GM12878 (cell line): ENCODE measurements around the gene FGF1. TPM values are rescaled to one million over a fixed set of nuclear protein-coding genes. Genes with fewer than 3 reads are reported as not detected.

Experiments used
- ATAC-seq: fragments of 200-7000 bp; cut with Tn5 transposase; 3 replicates; pipeline ENCODE4 v1.9.1; 2020; ENCODE audit warnings: mild to moderate bottlenecking, moderate library complexity
- BruUV-seq: library from RNA; stranded (reverse); fragments of 400-500 nt; replicated peaks from 2 replicates; lab custom pipeline; 2021; lab: Mats Ljungman, UMichigan
- CTCF ChIA-PET: fragments of 300-600 bp; sonication (Branson Sonifier 250); formaldehyde crosslinking; extraction: SDS; loops from one replicate; lab custom pipeline; 2021; ENCODE audit warnings: inconsistent platforms; lab: Yijun Ruan, JAX
- POLR2A ChIA-PET: fragments of 350-600 bp; formaldehyde crosslinking; extraction: SDS; loops from one replicate; lab custom pipeline; 2021; ENCODE audit warnings: inconsistent platforms; lab: Charles Lee
- RAD21 ChIA-PET: fragments of 300-600 bp; sonication (Branson Sonifier 250); formaldehyde crosslinking; loops from one replicate; lab custom pipeline; 2023; ENCODE audit warnings: antibody characterized with exemption; ENCODE audit not compliant: unreplicated experiment; lab: Charles Lee
- SMC1A ChIA-PET: fragments of 300-600 bp; sonication (Branson Sonifier 250); formaldehyde crosslinking; loops from one replicate; lab custom pipeline; 2023; ENCODE audit not compliant: unreplicated experiment, uncharacterized antibody; lab: Charles Lee
- DNase-seq: peaks from one replicate; pipeline ENCODE4 v3.0.0-alpha.2; 2011; ENCODE audit warnings: low read depth, low spot score
- FAIRE-seq: peaks from 3 replicates; lab custom pipeline; 2011; peaks lifted over from hg19 to GRCh38; lab: Jason Lieb, UNC
- H2AFZ ChIP-seq: 2 replicates; pipeline ENCODE4 v1.6.0; 2011; ENCODE audit warnings: low read depth, low read length, control low read depth; ENCODE audit not compliant: control insufficient read depth
- H3K27ac ChIP-seq: 2 replicates; pipeline ENCODE4 v1.5.1; 2011; ENCODE audit warnings: control low read depth; ENCODE audit not compliant: control insufficient read depth, insufficient read depth
- H3K27me3 ChIP-seq, 2 experiments: replicated peaks in 1 of 2; 2 replicates each; pipeline versions ENCODE4 v1.6.0 to v1.6.1; 2011; ENCODE audit warnings: low read length in 1 of 2; ENCODE audit not compliant: control insufficient read depth in 2 of 2, insufficient read depth in 2 of 2
- H3K36me3 ChIP-seq, 2 experiments: 2 replicates each; pipeline ENCODE4 v1.5.1; 2011; ENCODE audit warnings: low read length in 1 of 2; ENCODE audit not compliant: control insufficient read depth in 2 of 2, insufficient read depth in 2 of 2
- H3K4me1 ChIP-seq: 2 replicates; pipeline ENCODE4 v1.6.1; 2011; ENCODE audit warnings: mild to moderate bottlenecking, low read length, moderate library complexity, mixed read lengths; ENCODE audit not compliant: control insufficient read depth, insufficient read depth
- H3K4me2 ChIP-seq: 2 replicates; pipeline ENCODE4 v1.6.0; 2011; ENCODE audit warnings: control low read depth; ENCODE audit not compliant: control insufficient read depth, insufficient read depth
- H3K4me3 ChIP-seq: fragments of 200-600 bp; sonication (generic); 2 replicates; pipeline ENCODE4 v1.5.1; 2016
- H3K79me2 ChIP-seq: 2 replicates; pipeline ENCODE4 v1.6.0; 2011; ENCODE audit warnings: low read length; ENCODE audit not compliant: control insufficient read depth, insufficient read depth
- H3K9ac ChIP-seq: 2 replicates; pipeline ENCODE4 v1.8.0; 2011; ENCODE audit warnings: low read length, control low read depth, mixed read lengths; ENCODE audit not compliant: control insufficient read depth, insufficient read depth
- H3K9me3 ChIP-seq: replicated peaks from 3 replicates; pipeline ENCODE4 v1.5.1; 2011; ENCODE audit warnings: mild to moderate bottlenecking, low read length; ENCODE audit not compliant: control insufficient read depth, insufficient read depth
- H4K20me1 ChIP-seq: 2 replicates; pipeline ENCODE4 v1.6.0; 2011; ENCODE audit not compliant: control insufficient read depth, insufficient read depth
- BHLHE40 ChIP-seq, 2 experiments: fragments of 450-650 bp in 1 of 2; IDR thresholded peaks; 2 replicates each; pipeline ENCODE4 v1.6.1; 2011 to 2017; ENCODE audit warnings: low read depth in 2 of 2, borderline replicate concordance in 1 of 2, improper control_type of control experiment in 1 of 2, low read length in 1 of 2, mild to moderate bottlenecking in 1 of 2
- CBFB ChIP-seq: IDR thresholded peaks from 2 replicates; pipeline ENCODE4 v1.6.1; 2016; ENCODE audit warnings: antibody characterized with exemption, low read depth
- CBX5 ChIP-seq: sonication (generic); IDR thresholded peaks from 2 replicates; pipeline ENCODE4 v1.6.1; 2016; ENCODE audit warnings: low read depth, moderate library complexity, mild to moderate bottlenecking, inconsistent platforms
- DPF2 ChIP-seq: fragments of 450-650 bp; IDR thresholded peaks from 2 replicates; pipeline ENCODE4 v1.6.1; 2017; ENCODE audit warnings: mild to moderate bottlenecking
- KAT2A ChIP-seq: conservative IDR thresholded peaks from 2 replicates; pipeline ENCODE4 v1.6.1; 2011; ENCODE audit warnings: low read depth, low read length; ENCODE audit not compliant: control insufficient read depth
- NBN ChIP-seq: fragments of 450-650 bp; IDR thresholded peaks from 2 replicates; pipeline ENCODE4 v1.6.1; 2016
- NFYA ChIP-seq: IDR thresholded peaks from 2 replicates; pipeline ENCODE4 v1.6.1; 2011; ENCODE audit warnings: low read depth, mild to moderate bottlenecking, low read length, improper control_type of control experiment, borderline replicate concordance
- RB1 ChIP-seq: fragments of 450-650 bp; formaldehyde crosslinking; IDR thresholded peaks from 2 replicates; pipeline ENCODE4 v1.6.1; 2017; ENCODE audit warnings: mild to moderate bottlenecking, borderline replicate concordance
- RELA ChIP-seq: fragments of 450-650 bp; IDR thresholded peaks from 2 replicates; pipeline ENCODE4 v1.8.0; 2014; ENCODE audit warnings: borderline replicate concordance; ENCODE audit not compliant: partially characterized antibody
- TCF12 ChIP-seq: IDR thresholded peaks from 2 replicates; pipeline ENCODE4 v1.6.1; 2011; ENCODE audit warnings: low read depth, mild to moderate bottlenecking, low read length
- ZBED1 ChIP-seq: IDR thresholded peaks from 2 replicates; pipeline ENCODE4 v1.6.1; 2016; ENCODE audit warnings: borderline replicate concordance
- ZNF384 ChIP-seq: IDR thresholded peaks from 2 replicates; pipeline ENCODE4 v1.6.1; 2012; ENCODE audit warnings: low read depth, mild to moderate bottlenecking, low read length, improper control_type of control experiment, borderline replicate concordance
- WGBS: methylation state at CpG from one replicate; pipeline ENCODE4 v1.1.6; 2016; ENCODE audit warnings: low lambda C conversion rate; ENCODE audit not compliant: insufficient replicate concordance, insufficient coverage; ENCODE audit errors: missing lambda C conversion rate; 5-methylcytosine and 5-hydroxymethylcytosine counted together
- in situ Hi-C: fragments of 300-500 bp; cut with MboI; formaldehyde crosslinking; loops from 9 replicates; pipeline ENCODE4 v1.14.3; 2018; ENCODE audit warnings: mixed read lengths
- intact Hi-C: fragments of 100-400 bp; cut with micrococcal nuclease; formaldehyde crosslinking; loops from one replicate; pipeline ENCODE4 v1.14.2; 2022; ENCODE audit not compliant: unreplicated experiment
- polyA plus RNA-seq, 11 experiments: library from polyadenylated mRNA; depleted of rRNA in 4 of 11; unstranded in 6 of 11; stranded (reverse) in 5 of 11; fragments of >200 nt; fragmentation: Nextera tagmentation in 4 of 11; fragmentation: Illumina TruSeq in 1 of 11; extraction: Ambion mirVana in 4 of 11; extraction: Trizol in 1 of 11; gene quantifications; 1 replicate in 1 of 11; 2 replicates in 10 of 11; pipeline versions ENCODE4 v1.2.1 to v1.2.3, GENCODE V29; 2011 to 2016; ENCODE audit warnings: inconsistent platforms in 2 of 11, missing spikeins in 2 of 11, low read depth in 1 of 11
- total RNA-seq, 4 experiments: library from RNA; depleted of rRNA in 3 of 4; stranded (reverse); fragments of >200 nt in 3 of 4; fragmentation: Illumina TruSeq in 1 of 4; extraction: Trizol in 1 of 4; gene quantifications; 2 replicates each; pipeline versions ENCODE4 v1.2.1 to v1.2.3, GENCODE V29; 2013 to 2021
- TF ChIP-seq, protein P1 (sequence below), 3 experiments: IDR thresholded peaks in 2 of 3; conservative IDR thresholded peaks in 1 of 3; 2 replicates each; pipeline ENCODE4 v1.5.1; 2011; ENCODE audit warnings: low read depth in 3 of 3, low read length in 3 of 3, mild to moderate bottlenecking in 3 of 3, control low read depth in 2 of 3, moderate library complexity in 2 of 3, inconsistent platforms in 1 of 3, mixed read lengths in 1 of 3; ENCODE audit not compliant: control insufficient read depth in 2 of 3, insufficient read depth in 1 of 3; ENCODE audit errors: extremely low read depth in 1 of 3
- TF ChIP-seq, protein P2 (sequence below): fragments of 450-650 bp; IDR thresholded peaks from 2 replicates; pipeline ENCODE4 v1.6.1; 2017; ENCODE audit warnings: mild to moderate bottlenecking, moderate library complexity

FGF1 gene
- total and polyA plus RNA-seq, 10 of the 15 experiments (the other 5 are each of a cell fraction or from before 2014, with no cell fraction given): not detected

DNA sequence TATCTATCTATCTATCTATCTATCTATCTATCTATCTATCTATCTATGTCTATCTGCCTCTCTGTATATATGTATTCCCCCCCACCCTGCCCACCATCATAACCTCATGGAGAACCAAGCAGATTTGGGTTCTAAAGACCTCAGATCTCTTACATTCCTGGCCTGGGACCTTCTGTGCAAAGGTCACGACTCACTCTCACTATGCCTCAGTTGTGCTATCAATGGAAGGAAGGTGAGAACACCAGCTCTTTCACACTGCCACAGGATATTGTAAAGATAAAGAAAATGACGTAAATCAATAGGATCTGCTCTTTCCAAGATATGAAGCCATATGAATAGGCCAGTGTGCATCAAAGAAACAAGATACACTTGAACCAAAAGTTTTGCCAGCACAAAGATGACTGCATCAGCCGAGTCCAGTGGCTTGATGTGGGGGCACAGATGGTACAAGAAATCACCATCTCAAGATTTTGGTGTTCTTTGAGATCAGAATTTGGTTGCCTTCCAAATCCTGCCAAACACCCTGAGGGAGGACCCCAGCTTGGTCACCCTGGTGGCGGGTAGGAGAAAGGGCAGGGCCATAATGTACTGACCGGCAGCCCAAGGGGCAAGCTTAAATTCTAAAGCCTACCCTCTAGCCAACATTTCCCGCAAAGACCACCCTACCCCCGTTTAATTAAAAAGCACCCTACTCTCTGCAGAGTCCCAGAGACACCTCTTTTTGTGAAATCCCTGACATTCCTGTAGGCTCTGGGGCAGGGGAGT is 8.4 kb upstream of the FGF1 start:
- H2AFZ ChIP-seq: no peak overlapping the region
- CTCF ChIA-PET: interaction anchor here (0.6 to 1.5 kb wide), 3 partner anchors 8 to 39 kb away, joined by 3 to 5 read pairs (median 4); partner anchors contain the start of gene FGF1
- H3K27ac ChIP-seq: no peak overlapping the region
- RAD21 ChIA-PET: no interaction called here
- no peaks in the 10 kb centered on the region for H3K79me2 ChIP-seq
- ATAC-seq: no peak
- H3K9ac ChIP-seq: no peak overlapping the region
- no peaks in the 10 kb centered on the region for H3K36me3 ChIP-seq
- H3K4me2 ChIP-seq: no peak overlapping the region
- H3K4me1 ChIP-seq: no peaks in the 10 kb centered on the region
- in situ Hi-C loops: no loop called here
- FAIRE-seq: no peak
- H3K4me3 ChIP-seq: no peak overlapping the region
- 43% methylated on average over 7 of the region's 7 CpGs for WGBS
- no peaks in the 10 kb centered on the region for H4K20me1 ChIP-seq
- DNase-seq: no peak
- POLR2A ChIA-PET: no interaction called here
- no TSS peak for BruUV-seq
- intact Hi-C loops: no loop called here
- H3K9me3 ChIP-seq: no peaks in the 10 kb centered on the region; the same call in 2 of the 3 replicates
- SMC1A ChIA-PET: interaction anchor here (0.8 kb wide), 1 partner anchor 39 kb away, joined by 3 read pairs; no protein-coding TSS in a partner anchor
- H3K27me3 ChIP-seq: no peaks in the 10 kb centered on the region
- TF ChIP-seq TCF12 (no peak), BHLHE40 (IDR thresholded peaks at IDR 0.05; ENCODE audit: borderline replicate concordance in 1 of 2, low read depth in 2 of 2, low read length in 1 of 2) (no peak), RB1 (no peak), NBN (no peak), CBX5 (no peak), DPF2 (no peak), NFYA (no peak), ZBED1 (no peak), RELA (no peak), ZNF384 (no peak), KAT2A (no peak), CBFB (no peak)
- TF ChIP-seq, protein P1, sequence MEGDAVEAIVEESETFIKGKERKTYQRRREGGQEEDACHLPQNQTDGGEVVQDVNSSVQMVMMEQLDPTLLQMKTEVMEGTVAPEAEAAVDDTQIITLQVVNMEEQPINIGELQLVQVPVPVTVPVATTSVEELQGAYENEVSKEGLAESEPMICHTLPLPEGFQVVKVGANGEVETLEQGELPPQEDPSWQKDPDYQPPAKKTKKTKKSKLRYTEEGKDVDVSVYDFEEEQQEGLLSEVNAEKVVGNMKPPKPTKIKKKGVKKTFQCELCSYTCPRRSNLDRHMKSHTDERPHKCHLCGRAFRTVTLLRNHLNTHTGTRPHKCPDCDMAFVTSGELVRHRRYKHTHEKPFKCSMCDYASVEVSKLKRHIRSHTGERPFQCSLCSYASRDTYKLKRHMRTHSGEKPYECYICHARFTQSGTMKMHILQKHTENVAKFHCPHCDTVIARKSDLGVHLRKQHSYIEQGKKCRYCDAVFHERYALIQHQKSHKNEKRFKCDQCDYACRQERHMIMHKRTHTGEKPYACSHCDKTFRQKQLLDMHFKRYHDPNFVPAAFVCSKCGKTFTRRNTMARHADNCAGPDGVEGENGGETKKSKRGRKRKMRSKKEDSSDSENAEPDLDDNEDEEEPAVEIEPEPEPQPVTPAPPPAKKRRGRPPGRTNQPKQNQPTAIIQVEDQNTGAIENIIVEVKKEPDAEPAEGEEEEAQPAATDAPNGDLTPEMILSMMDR (IDR thresholded peaks at IDR 0.05 in 2 of 3, conservative IDR thresholded peaks at IDR 0.05 in 1 of 3; ENCODE audit: control insufficient read depth in 2 of 3, extremely low read depth in 1 of 3, insufficient read depth in 1 of 3, low read depth in 3 of 3, low read length in 3 of 3): no peak
- TF ChIP-seq, protein P2, sequence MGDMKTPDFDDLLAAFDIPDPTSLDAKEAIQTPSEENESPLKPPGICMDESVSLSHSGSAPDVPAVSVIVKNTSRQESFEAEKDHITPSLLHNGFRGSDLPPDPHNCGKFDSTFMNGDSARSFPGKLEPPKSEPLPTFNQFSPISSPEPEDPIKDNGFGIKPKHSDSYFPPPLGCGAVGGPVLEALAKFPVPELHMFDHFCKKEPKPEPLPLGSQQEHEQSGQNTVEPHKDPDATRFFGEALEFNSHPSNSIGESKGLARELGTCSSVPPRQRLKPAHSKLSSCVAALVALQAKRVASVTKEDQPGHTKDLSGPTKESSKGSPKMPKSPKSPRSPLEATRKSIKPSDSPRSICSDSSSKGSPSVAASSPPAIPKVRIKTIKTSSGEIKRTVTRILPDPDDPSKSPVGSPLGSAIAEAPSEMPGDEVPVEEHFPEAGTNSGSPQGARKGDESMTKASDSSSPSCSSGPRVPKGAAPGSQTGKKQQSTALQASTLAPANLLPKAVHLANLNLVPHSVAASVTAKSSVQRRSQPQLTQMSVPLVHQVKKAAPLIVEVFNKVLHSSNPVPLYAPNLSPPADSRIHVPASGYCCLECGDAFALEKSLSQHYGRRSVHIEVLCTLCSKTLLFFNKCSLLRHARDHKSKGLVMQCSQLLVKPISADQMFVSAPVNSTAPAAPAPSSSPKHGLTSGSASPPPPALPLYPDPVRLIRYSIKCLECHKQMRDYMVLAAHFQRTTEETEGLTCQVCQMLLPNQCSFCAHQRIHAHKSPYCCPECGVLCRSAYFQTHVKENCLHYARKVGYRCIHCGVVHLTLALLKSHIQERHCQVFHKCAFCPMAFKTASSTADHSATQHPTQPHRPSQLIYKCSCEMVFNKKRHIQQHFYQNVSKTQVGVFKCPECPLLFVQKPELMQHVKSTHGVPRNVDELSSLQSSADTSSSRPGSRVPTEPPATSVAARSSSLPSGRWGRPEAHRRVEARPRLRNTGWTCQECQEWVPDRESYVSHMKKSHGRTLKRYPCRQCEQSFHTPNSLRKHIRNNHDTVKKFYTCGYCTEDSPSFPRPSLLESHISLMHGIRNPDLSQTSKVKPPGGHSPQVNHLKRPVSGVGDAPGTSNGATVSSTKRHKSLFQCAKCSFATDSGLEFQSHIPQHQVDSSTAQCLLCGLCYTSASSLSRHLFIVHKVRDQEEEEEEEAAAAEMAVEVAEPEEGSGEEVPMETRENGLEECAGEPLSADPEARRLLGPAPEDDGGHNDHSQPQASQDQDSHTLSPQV: no peak
